Stimulated activated CD4-positive, alpha-beta T cell treated with anti-CD3 and anti-CD28 coated beads, Interleukin-12 subunit alpha, Interleukin-12 subunit beta, amount 100 ng/mL, for 24 hours (primary cell): Measurements from ENCODE around the gene HTRA3.
"Not testable (repeated sequence)": the region's sequence is repeated elsewhere in the genome, so short reads cannot be mapped to it uniquely, and the experiment has no call there.

Experiments
- DNase-seq, 2 experiments: peaks; one replicate each; pipeline ENCODE4 v3.0.0-alpha.2; 2020; ENCODE audit warnings: low read depth in 2 of 2

The HTRA3 gene

DNA sequence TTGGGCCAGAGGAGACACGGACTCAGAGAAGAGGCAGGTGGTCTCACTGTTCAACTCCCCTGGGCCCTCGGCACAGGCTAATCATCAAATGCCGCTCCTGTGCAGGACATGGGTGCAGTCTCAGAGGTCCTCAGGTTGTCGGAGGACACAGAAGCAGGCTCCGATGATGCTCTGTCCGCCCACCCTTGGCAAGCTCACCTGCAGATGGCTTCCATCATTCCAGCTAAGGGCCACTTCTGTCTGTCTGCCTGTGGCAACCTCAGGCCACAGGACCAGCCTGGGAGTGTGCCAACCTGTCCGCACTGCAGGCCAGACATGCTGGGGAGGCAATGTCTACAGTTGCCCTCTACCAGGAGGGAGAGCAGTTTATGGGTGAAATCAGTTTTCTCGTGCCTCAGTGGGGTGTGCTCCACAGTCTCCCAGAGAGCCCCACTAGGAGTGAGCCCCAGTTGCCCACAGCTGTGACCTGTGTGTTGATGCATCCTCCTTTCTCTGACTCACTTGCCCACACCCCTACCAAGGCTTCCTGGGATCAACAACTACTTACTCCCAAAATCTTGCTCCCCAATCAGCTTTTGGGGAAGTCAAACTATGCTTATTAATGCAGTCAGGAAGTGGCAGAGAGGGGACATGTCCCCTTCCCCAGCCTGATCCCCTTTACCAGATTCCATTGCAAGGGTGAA, 55.9 kb downstream of the HTRA3 start:
- no peak for DNase-seq

DNA sequence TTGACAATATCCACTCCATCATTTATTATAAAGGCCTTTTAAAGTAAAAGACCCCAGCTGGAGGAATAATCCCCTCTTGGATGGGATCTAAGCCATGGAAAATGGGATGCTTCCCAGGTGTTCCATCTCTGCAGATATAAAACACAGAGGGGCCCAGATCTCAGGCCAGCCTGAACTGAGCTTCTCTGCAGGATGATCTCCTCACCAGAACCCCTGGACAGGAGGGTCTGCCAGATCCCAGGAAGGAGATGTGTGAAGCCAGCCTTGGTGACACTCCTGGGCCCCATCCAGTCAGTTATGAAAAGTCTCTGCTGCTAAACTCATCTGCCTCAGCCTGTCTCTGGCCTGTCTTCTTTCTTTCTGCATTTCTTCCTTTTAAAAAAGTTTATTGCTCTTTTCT, 56.7 kb downstream of the HTRA3 start:
- DNase-seq, result no peak

DNA sequence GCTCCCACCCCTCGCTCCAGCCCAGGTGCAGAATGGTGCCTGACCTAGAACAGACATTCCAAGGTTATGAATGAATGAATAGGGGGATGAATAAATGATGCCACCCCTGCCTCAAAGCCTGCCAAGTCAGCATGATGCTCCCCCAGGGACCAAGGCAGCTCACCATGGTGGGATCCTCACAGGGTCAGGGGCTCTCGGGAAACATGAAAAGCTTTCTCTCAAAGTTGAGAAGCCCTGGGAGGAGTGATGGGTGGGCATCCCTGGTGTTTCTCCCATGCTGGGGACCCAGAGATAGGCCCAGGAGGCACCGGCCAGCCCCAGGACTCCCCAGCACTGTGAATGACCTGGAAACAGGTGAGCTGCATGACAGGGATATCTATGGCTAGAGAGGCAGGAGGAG, 58.9 kb downstream of the HTRA3 start:
- no peak for DNase-seq

DNA sequence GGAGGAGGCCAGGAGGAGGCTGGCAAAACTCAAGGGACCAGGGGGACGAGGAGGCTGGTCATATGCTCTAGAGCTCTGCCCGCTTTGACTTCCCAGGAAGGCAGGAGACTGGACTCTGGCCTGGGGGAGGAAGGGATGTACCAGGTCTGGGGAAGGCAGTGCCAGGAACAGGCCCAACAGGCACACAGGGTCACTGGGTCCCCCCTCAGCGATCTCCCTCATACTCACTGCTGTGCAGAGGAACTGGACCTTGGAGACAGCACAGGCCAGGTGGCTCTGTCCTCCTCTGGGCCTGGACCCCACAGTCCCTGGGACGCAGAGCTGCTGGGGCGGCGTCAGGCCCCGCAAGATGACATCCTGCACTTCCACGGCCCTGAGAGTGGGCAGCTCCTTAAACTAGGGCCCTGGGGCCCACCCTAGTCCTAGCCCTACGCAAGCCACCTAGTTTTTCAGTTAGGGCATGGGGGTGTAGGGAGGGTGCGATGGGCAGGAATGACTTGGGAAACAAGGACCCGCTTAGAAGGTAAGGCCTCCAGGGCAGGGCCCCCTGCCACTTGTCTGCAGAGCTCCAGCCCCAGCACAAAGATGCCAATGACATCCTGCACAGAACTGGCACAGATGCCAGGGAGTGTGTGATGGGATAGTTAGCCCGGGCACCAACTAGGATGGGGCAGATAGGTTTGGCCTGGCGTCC, 59.5 kb downstream of the HTRA3 start:
- no peak for DNase-seq

- DNase-seq, result no peak
Measured at GRCh38 chr4:8329560-8329858, 60.0 kb downstream of the HTRA3 start.

- no peak for DNase-seq
Measured at GRCh38 chr4:8329859-8330761, 60.6 kb downstream of the HTRA3 start.

DNA sequence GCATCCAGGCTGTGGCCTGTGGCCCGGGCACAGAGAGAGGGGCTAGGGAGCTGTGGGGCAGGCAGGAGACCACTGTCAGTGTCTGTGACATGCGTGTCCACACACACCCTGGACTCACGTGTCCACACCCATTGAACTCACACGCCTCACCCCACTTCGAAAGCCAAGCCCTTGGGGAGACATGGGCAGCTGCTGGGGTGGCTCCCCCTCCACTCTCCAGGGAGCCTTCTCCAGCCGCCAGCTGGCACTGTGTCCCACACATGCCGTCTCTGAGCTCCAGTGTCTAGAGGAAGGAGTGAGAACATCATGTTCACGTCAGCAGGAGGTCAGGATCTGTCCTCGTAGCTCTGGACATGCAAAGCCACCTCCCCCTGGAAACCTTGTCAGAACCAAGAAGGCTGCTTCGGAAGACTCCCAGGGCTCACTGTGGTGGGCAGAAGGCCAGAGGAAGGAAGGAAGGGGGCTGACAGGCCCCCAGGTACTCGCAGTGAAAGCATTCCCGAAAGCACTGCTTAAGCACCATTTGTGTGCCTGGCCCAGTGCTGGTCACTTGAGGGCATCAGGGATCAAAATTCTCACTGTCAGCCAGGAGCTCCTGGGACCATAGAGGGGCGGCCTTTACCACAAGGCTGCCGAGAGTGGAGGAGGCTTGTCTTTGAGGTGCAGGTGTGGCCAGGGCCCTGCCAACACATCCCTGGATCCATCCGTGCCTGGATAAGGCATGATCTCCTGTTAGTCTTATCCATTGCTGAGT, 61.4 kb downstream of the HTRA3 start:
- DNase-seq, result no peak

DNA sequence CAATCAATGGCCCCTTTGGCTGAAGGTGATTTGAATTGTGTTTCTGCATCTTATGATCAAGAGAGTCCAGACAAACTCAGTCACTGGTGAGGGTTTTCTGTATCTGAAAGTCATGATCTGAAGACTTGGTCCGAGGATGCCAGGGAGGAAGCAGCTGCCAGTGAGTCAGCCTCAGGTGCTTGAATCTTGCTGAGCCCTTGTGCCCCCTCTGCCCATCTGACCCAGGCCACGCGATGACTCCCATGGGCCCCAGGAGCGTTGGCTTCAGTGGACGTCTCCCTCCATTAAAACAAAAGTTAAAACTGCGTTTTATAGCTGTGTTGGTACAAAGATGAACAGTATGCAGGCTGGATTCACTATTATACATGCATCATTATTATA, 62.0 kb downstream of the HTRA3 start:
- DNase-seq, result no peak

DNA sequence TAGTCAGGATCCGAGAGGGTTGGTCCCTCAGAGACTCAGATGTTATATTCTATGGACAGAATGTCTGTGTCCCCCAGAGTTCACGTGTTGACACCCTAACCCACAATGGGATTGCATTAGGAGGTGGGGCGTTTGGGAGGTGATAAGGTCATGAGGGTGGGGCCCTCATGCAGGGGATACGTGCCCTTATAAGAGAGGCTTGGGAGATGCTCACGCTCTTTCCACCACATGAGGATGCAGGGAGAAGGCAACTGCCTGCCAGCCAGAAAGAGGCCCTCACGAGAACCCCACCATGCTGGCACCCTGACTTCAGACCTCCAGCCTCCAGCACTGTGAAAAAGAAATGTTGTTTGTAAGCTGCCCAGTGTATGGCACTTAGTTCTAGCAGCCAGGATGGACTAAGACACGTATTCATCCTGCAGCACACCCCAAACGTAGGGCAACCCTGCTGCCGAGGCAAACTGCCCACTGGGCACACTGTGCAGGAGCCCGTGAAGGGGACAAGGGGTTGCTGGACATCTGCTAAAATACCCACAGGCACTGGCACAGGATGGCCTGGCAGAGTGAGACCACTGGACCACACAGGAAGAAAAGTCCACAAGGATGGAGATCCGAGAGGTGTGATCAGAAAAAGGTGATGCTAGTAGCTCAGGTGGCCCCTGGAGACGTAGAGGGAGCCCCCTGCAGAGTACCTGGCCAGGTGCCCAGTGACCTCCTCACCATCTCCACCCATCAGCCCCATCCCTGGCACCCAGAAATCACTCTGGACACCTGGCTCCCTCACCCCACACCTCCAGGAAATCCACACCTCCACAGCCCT, 62.7 kb downstream of the HTRA3 start:
- no peak for DNase-seq

GRCh38 chr4:8332891-8333331, 63.4 kb downstream of the HTRA3 start:
- no peak for DNase-seq

GRCh38 chr4:8333726-8334460, 64.3 kb downstream of the HTRA3 start:
- DNase-seq, result no peak

GRCh38 chr4:8334786-8335460, 65.4 kb downstream of the HTRA3 start:
- DNase-seq, result no peak

DNA sequence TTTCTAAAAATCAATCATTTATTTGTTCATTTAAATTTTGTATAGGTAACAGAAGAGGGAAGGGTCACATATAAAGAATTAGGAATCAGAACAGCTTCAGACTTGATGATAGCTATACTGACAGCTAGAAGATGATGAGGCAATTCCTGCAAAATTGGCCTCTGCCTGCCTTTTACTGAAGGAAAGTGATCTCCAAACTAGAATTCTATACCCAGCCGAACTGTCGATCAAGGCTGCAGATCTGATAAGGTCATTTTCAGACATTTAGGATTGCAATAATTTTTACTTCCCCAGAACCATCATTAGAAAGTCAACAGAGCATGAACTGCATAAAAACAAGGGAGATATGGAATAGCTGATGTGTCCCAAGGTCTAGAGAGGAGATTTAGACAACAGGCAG, 66.3 kb downstream of the HTRA3 start:
- DNase-seq, result no peak

- DNase-seq, result no peak
Measured at GRCh38 chr4:8336412-8337075, 67.0 kb downstream of the HTRA3 start.

DNA sequence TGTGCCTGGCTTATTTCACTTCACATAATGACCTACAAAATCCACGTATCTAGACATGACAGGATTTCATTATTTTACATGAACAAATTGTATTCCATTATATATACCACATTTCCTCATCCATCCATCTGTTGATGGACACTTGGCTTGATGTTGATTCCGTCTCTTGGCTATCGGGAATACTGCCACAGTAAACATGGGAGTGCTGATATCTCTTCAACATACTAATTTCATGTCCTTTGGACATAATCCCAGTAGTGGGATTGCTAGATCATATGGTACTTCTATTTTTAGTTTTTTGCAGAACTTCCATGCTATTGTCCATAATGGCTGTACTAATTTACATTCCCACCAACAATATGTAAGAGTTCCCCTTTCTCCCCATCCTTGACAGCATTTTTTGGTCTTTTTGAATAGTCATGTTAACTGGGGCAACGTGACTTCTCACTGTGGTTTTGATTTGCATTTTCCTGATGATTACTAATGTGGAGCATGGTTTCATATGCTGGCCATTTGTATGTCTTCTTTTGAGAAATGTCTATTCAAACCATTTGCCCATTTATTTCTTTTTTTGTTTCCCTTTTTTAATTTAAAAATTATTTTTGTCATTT, 68.9 kb downstream of the HTRA3 start:
- DNase-seq, result no peak

GRCh38 chr4:8340781-8341241, 71.3 kb downstream of the HTRA3 start:
- DNase-seq, result no peak

- not testable (repeated sequence) for DNase-seq
Measured at GRCh38 chr4:8341281-8341680, 71.7 kb downstream of the HTRA3 start.

- no peak for DNase-seq
Measured at GRCh38 chr4:8341691-8342090, 72.1 kb downstream of the HTRA3 start.
